Adipocyte (in vitro differentiated cells): ENCODE results near the gene BUD31.
"Not testable (repeated sequence)": the region's sequence is repeated elsewhere in the genome, so short reads cannot be mapped to it uniquely, and the experiment has no call there.

Experiments
- DNase-seq: peaks from one replicate; pipeline ENCODE4 v3.0.0-alpha.2; 2015; ENCODE audit warnings: low read depth
- H3K27me3 ChIP-seq: replicated peaks from 2 replicates; pipeline ENCODE4 v1.7.0; 2013; ENCODE audit warnings: mild to moderate bottlenecking, low read length, moderate library complexity; ENCODE audit not compliant: control insufficient read depth, insufficient read depth
- H3K36me3 ChIP-seq: 2 replicates; pipeline ENCODE4 v1.7.0; 2013; ENCODE audit warnings: low read length, mild to moderate bottlenecking, moderate library complexity; ENCODE audit not compliant: control insufficient read depth, insufficient read depth, severe bottlenecking
- H3K4me1 ChIP-seq: 2 replicates; pipeline ENCODE4 v1.7.0; 2013; ENCODE audit warnings: mild to moderate bottlenecking, low read length, moderate library complexity; ENCODE audit not compliant: control insufficient read depth, insufficient read depth
- H3K4me3 ChIP-seq: 2 replicates; pipeline ENCODE4 v1.7.0; 2013; ENCODE audit warnings: mild to moderate bottlenecking, low read length, moderate library complexity
- H3K9ac ChIP-seq: 2 replicates; pipeline ENCODE4 v1.7.0; 2013; ENCODE audit warnings: mild to moderate bottlenecking, low read length, moderate library complexity
- H3K9me3 ChIP-seq: 2 replicates; pipeline ENCODE4 v1.7.0; 2013; ENCODE audit warnings: mild to moderate bottlenecking, low read length, moderate library complexity; ENCODE audit not compliant: control insufficient read depth

Gene BUD31

DNA sequence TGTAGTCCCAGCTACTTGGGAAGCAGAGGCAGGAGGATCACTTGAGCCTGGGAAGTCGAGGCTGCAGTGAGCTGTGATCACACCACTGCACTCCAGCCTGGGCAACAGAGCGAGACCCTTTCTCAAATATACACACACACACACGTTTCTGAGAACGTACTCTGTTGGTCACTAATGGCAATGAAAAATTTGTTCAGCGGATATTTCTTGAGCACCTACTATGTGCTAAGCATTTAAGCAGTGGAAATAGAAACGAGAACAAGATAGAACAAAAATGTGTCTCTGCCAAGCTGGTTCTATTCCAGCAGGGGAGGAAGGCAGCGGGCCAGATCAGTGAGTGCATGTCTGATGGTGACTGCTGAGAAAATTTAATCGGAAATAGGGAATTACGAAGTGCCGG, 25.6 kb upstream of the BUD31 start:
- no peak for DNase-seq
- Histone ChIP-seq H3K4me1 (peaks cover 31% of the 10 kb centered on the region), H3K4me3 (no peak overlapping the region), H3K9ac (no peak overlapping the region), H3K9me3 (no peaks in the 10 kb centered on the region), H3K27me3 (no peaks in the 10 kb centered on the region), H3K36me3 (peaks cover 19% of the 10 kb centered on the region)

- H3K4me1 ChIP-seq = peaks cover 30% of the 10 kb centered on the region
- H3K9ac ChIP-seq = no peak overlapping the region
- no peaks in the 10 kb centered on the region for H3K9me3 ChIP-seq
- no peaks in the 10 kb centered on the region for H3K27me3 ChIP-seq
- no peak overlapping the region for H3K4me3 ChIP-seq
- no peak for DNase-seq
- H3K36me3 ChIP-seq = peaks cover 20% of the 10 kb centered on the region
These were observed 24.9 kb upstream of the BUD31 start for GRCh38 chr7:99383791-99384370.

- no peak overlapping the region for H3K9ac ChIP-seq
- H3K4me3 ChIP-seq = no peak overlapping the region
- peaks cover 26% of the 10 kb centered on the region for H3K36me3 ChIP-seq
- H3K27me3 ChIP-seq = no peaks in the 10 kb centered on the region
- no peak for DNase-seq
- H3K9me3 ChIP-seq = no peaks in the 10 kb centered on the region
- H3K4me1 ChIP-seq = peaks cover 24% of the 10 kb centered on the region
These were observed 24.2 kb upstream of the BUD31 start for GRCh38 chr7:99384523-99384922.

DNA sequence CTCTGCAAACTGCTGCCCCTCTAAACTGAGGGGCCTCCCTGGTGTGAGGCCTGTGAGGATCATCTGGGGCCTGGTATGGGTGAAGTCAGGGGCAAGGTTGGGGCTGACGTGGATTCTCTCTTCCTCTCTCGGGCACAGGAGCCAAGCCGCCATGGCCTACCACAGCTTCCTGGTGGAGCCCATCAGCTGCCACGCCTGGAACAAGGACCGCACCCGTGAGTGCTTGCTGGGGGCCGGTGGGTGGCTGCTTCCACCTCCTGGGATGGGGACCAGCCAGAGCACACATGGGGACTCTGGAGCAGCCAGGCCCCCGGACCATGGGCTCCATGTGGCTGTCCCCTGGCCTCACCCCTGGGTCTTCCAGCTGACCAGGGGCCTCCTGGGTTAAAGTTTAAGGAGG, 23.2 kb upstream of the BUD31 start:
- Histone ChIP-seq H3K9ac (no peak overlapping the region), H3K36me3 (peaks cover 37% of the 10 kb centered on the region), H3K27me3 (no peaks in the 10 kb centered on the region), H3K4me3 (no peak overlapping the region), H3K4me1 (peaks cover 14% of the 10 kb centered on the region), H3K9me3 (no peaks in the 10 kb centered on the region)
- no peak for DNase-seq

DNA sequence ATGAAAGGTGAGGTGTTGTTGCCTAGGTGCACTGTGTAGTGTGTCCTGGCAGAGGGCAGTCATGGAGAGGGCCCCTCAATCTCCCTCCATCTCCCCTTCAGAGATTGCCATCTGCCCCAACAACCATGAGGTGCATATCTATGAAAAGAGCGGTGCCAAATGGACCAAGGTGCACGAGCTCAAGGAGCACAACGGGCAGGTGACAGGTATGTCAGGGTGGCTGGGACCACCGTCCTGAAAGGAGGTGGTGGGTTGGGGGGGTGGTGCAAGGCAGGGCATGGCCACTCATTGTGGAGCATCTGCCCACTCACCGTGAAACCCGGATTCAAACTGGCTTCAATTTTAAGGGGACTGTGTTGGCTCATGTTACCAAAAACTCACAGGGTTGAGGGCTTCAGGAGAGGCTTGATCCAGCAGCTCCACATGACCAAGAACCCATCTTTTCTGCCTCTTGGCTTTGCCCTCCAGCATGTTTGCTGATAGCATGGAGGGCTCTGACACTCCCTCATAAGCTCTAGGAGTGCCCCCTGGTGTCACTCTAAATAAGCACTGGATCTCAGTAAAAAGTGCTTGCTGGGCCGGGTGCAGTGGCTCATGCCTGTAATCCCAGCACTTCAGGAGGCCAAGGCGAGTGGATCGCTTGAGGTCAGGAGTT, 22.1 kb upstream of the BUD31 start:
- Histone ChIP-seq H3K27me3 (no peaks in the 10 kb centered on the region), H3K9ac (no peak overlapping the region), H3K36me3 (peaks cover 46% of the 10 kb centered on the region), H3K9me3 (no peaks in the 10 kb centered on the region), H3K4me3 (no peak overlapping the region), H3K4me1 (peaks cover 2% of the 10 kb centered on the region)
- DNase-seq = peak; percentile 22

DNA sequence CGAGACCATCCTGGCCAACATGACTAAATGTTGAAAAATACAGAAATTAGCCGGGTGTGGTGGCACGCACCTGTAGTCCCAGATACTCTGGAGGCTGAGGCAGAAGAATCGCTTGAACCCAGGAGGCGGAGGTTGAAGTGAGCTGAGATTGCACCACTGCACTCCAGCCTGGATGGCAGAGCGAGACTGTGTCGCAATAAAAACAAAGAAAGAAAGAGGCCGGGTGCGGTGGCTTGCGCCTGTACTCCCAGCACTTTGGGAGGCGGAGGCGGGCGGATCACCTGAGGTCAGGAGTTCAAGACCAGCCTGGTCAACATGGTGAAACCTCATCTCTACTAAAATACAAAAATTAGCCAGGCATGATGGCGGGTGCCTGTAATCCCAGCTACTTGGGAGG, 21.5 kb upstream of the BUD31 start:
- H3K4me3 ChIP-seq, H3K9me3 ChIP-seq, DNase-seq, H3K4me1 ChIP-seq, H3K9ac ChIP-seq, H3K27me3 ChIP-seq: not testable (repeated sequence)
- peaks cover 52% of the 10 kb centered on the region for H3K36me3 ChIP-seq

- peaks cover 53% of the 10 kb centered on the region for H3K36me3 ChIP-seq
- no peaks in the 10 kb centered on the region for H3K4me1 ChIP-seq
- H3K9me3 ChIP-seq = no peaks in the 10 kb centered on the region
- no peak overlapping the region for H3K4me3 ChIP-seq
- no peak overlapping the region for H3K9ac ChIP-seq
- H3K27me3 ChIP-seq = no peaks in the 10 kb centered on the region
- DNase-seq = no peak
These were observed 20.9 kb upstream of the BUD31 start for GRCh38 chr7:99387912-99388311.

DNA sequence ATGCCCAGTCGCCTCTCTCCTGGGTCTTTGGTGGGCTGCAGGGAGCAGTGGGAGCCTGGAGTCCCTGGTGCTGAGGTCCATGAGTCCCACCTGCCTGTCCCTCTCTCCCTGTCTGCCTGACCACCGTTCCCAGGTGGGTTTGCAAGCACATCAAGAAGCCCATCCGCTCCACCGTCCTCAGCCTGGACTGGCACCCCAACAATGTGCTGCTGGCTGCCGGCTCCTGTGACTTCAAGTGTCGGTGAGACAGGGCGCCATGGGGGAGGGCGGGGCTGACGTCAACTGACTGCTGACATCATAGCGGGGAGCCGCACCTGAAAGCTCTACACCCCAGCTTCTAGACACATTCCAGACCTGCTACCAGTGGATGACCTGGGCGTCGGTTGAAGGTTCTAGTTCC, 19.0 kb upstream of the BUD31 start:
- no peak for DNase-seq
- Histone ChIP-seq H3K36me3 (peaks cover 67% of the 10 kb centered on the region), H3K9me3 (no peaks in the 10 kb centered on the region), H3K9ac (no peak overlapping the region), H3K4me3 (no peak overlapping the region), H3K27me3 (no peaks in the 10 kb centered on the region), H3K4me1 (no peaks in the 10 kb centered on the region)

GRCh38 chr7:99390941-99391602, 17.7 kb upstream of the BUD31 start:
- H3K27me3 ChIP-seq = no peaks in the 10 kb centered on the region
- H3K4me1 ChIP-seq = no peaks in the 10 kb centered on the region
- H3K36me3 ChIP-seq = peaks cover 75% of the 10 kb centered on the region
- DNase-seq = no peak
- H3K9ac ChIP-seq = no peak overlapping the region
- no peaks in the 10 kb centered on the region for H3K9me3 ChIP-seq
- no peak overlapping the region for H3K4me3 ChIP-seq

DNA sequence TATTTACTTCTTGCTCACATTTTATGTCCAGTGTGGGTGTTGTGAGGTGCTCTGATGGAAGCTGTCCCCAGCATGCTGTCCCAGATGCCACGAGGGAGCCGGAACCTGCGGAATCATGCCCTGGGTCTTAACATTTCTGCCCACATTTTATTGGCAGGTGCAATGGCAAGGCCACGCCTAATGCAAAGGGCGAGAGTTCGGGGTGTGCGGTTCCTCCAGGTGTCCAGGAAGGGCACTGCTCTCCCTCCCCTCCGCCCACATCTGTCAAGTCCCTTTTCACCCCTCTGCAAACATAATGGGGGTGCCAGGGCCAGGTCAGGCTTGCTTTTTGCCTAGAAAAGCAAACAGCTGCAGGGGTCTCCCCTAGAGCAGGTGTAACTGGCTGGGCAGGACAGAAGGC, 16.7 kb upstream of the BUD31 start:
- no peak for DNase-seq
- Histone ChIP-seq H3K36me3 (peaks cover 77% of the 10 kb centered on the region), H3K27me3 (no peaks in the 10 kb centered on the region), H3K4me3 (no peak overlapping the region), H3K9ac (no peak overlapping the region), H3K9me3 (no peaks in the 10 kb centered on the region), H3K4me1 (no peaks in the 10 kb centered on the region)

- Histone ChIP-seq H3K9me3 (no peaks in the 10 kb centered on the region), H3K27me3 (no peaks in the 10 kb centered on the region), H3K4me3 (peak overlapping the region; percentile 14), H3K36me3 (peaks cover 83% of the 10 kb centered on the region), H3K9ac (peak overlapping the region; percentile 5), H3K4me1 (no peaks in the 10 kb centered on the region)
- DNase-seq = peak; percentile 45
These were observed 16.0 kb upstream of the BUD31 start for GRCh38 chr7:99392659-99393354.
